Measurements from ENCODE around the gene LRP2BP. TPM values are rescaled to one million over a fixed set of nuclear protein-coding genes. Genes with fewer than 3 reads are reported as not detected.
A peak's percentile ranks its signal among the peaks of the same experiment; 100 is the strongest.
"Not testable (repeated sequence)": the region's sequence is repeated elsewhere in the genome, so short reads cannot be mapped to it uniquely, and the experiment has no call there.

LRP2BP gene
- total RNA-seq, 2 experiments from 2014 or later, result 0.71 to 0.78 TPM

GRCh38 chr4:185318679-185319078, 77.0 kb downstream of the LRP2BP start:
- Mint-ChIP-seq H3K9me3 (no peaks in the 10 kb centered on the region), H3K27ac (peak overlapping the region; percentile 45), H3K27me3 (no peaks in the 10 kb centered on the region), H3K36me3 (peaks cover 40% of the 10 kb centered on the region), H3K4me1 (peaks cover 12% of the 10 kb centered on the region), H3K4me3 (peak overlapping the region; percentile 47)
- ATAC-seq (ENCODE audit: low read depth), result peak; percentile 50
- DNase-seq, result no peak
- POLR2A ChIA-PET, result interaction anchor here (0.6 kb wide), 1 partner anchor 584 kb away, joined by 5 read pairs; no protein-coding TSS in a partner anchor

- ATAC-seq (ENCODE audit: low read depth), result no peak
- H3K9me3 Mint-ChIP-seq, result no peaks in the 10 kb centered on the region
- DNase-seq, result no peak
- H3K36me3 Mint-ChIP-seq, result peaks cover 46% of the 10 kb centered on the region
- H3K27me3 Mint-ChIP-seq, result no peaks in the 10 kb centered on the region
- POLR2A ChIA-PET, result no interaction called here
- H3K4me3 Mint-ChIP-seq, result no peak overlapping the region
- H3K27ac Mint-ChIP-seq, result no peak overlapping the region
- peaks cover 12% of the 10 kb centered on the region for H3K4me1 Mint-ChIP-seq
Measured at GRCh38 chr4:185317880-185318279, 77.8 kb downstream of the LRP2BP start.

GRCh38 chr4:185317462-185317861, 78.3 kb downstream of the LRP2BP start:
- H3K4me3 Mint-ChIP-seq; DNase-seq; H3K27ac Mint-ChIP-seq; POLR2A ChIA-PET; ATAC-seq (ENCODE audit: low read depth); H3K9me3 Mint-ChIP-seq; H3K27me3 Mint-ChIP-seq: not testable (repeated sequence)
- peaks cover 47% of the 10 kb centered on the region for H3K36me3 Mint-ChIP-seq
- H3K4me1 Mint-ChIP-seq, result peaks cover 12% of the 10 kb centered on the region

Other genes starting within 250 kb of the LRP2BP start
- gene CFAP97, start 191.9 kb downstream of the LRP2BP start, total RNA-seq, result 10 to 100 TPM; 30.3 to 30.5 TPM
- 10 to 100 TPM; 15.9 to 16.4 TPM for gene SNX25, start 186.3 kb downstream of the LRP2BP start, total RNA-seq
- gene ANKRD37, start 917 bp upstream of the LRP2BP start, total RNA-seq, result 1 to 10 TPM; 7.4 to 8.1 TPM
- 10 to 100 TPM; 19.8 to 24.1 TPM for gene UFSP2, start 30.0 kb upstream of the LRP2BP start, total RNA-seq
- under 1 TPM; 0.11 to 0.19 TPM for gene CCDC110, start 75.8 kb upstream of the LRP2BP start, total RNA-seq
- gene PDLIM3, start 139.6 kb upstream of the LRP2BP start, total RNA-seq, result not detected

All from activated naive CD8-positive, alpha-beta T cell treated with anti-CD3 and anti-CD28 coated beads, Interleukin-2, amount 10 ng/mL, durations not matched to agents 7 days and 5 days (primary cell).